HUDEP-2 (cell line): ENCODE measurements around the gene CHN2.

ENCODE experiments used
- DNase-seq, 76 experiments: peaks; one replicate each; lab custom pipeline; 2025; ENCODE audit not compliant: unreplicated experiment in 76 of 76; lab: John Stamatoyannopoulos, UW

CHN2 gene

GRCh38 chr7:29217113-29217512 is 22.5 kb downstream of the CHN2 start:
- DNase-seq = no peak

DNA sequence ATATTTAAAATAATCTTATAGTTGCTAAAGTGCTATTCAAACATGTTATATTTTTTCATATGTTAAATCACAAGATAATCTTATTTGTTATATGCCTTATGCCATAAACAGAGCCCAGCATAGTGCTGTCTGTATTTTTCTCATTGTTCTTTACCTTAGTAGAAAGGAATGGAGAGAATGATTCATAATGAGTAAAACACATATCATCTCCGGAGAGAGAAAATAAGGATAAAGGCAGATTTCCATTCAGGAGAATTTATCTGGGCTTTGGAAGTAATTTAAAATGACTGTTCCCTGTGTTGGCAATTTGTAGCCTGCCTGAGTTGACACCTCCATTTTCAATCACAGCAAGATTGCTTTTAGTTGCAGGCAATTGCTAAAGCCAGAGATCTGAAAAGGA is 30.2 kb downstream of the CHN2 start:
- no peak for DNase-seq

DNA sequence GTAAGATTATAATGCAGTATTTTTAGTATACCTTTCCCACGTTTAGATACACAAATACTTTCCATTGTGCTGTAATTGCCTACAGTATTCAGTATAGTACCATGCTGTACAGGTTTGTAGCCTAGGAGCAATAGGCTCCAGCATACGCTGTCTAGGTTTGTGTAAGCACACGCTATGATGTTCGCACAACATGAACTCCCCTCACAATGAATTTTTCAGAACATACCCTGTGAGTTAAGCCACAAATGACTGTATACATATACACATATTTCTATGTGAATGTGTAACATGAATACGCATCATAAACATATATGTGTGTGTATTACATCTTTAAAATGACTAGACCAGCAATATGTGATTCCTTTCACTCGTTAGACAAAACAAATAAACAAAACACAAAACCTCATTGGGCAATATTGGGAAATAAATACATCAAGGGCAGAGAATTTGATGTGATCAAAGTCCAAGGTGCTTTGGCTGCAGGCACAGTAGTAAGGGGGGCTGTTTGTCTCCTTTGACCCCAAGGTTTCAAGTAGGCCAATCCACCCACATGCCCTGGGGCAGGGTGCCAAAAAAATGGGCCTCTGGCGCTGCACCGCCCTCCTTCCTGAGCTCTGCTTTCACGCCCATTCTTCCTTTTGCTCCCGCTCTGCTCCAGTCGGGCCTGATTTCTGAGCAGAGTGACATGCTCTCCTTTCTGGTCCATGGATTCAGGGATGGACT is 33.9 kb downstream of the CHN2 start:
- DNase-seq = peak in 1 of 76 experiments; percentile 11

GRCh38 chr7:29229066-29229465 is 34.5 kb downstream of the CHN2 start:
- DNase-seq = no peak

DNA sequence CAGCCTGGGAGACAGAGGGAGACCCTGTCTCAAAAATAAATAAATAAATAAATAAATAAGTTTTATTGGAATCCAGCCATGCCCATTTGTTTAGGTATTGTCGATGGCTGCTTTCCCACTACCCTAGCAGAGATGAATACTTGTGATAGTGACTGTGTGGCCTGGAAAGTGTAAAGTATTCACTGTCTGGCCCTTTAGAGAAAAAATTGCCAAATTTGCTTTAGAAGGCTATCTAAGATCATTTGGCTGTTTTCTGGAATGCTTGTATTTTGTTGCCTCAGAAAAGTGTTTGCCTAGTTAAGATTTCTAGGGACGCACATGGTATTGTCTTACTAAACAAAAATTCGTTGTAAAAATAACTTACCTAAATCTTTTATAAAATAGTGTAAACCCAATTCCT is 35.4 kb downstream of the CHN2 start:
- no peak for DNase-seq

GRCh38 chr7:29230871-29231345 is 36.3 kb downstream of the CHN2 start:
- no peak for DNase-seq

DNA sequence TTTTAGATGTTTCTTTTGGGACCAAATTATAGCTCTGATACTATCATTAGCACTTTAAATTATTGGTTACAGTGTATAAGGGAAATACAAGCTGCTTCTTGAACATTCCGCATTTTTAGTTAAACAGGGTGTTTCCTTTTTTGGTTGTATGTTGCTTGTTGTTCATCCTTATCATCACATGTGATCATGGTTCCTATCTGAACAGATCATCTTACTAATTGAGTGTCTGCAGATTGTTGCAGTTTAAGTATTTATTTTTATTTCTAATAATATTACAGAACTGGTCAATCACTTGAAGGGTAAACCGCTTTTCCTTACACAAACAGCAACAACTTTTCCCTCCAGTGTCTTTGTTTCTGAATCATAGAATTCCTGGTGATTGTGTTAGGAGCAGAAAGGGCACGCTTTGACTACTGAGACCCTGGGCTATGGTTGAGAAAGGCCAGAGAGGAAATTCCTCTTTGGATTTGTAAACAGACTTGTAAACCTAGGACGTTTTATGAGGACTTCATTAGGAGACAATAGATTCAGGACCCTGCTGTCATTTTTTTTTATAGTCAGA is 37.2 kb downstream of the CHN2 start:
- no peak for DNase-seq

GRCh38 chr7:29234438-29234837 is 39.9 kb downstream of the CHN2 start:
- no peak for DNase-seq

DNA sequence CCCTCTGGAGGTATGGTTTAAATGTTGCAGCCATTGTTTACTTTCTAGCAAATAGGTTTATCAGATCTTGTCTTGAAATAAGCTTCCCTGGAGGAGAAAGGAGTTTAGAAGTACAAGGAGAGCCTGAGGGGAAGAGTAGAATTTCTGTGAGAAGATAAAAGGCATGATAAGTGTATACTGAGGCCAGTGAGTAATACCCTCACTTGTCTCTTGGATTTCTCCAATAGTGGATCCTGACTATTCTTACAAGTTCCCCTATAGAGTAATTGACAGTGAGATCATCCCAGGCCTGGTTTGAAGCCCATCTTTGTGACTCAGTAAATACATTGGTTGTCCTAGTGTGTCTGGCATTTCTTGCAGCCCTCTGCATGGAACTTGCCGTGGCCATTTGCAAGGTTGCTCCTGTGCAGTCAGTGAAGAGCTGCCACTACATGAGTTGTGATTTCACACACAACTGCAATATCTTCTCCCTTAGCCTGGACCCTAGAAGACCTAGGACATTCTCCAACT is 41.6 kb downstream of the CHN2 start:
- no peak for DNase-seq

- DNase-seq = no peak
Observed at GRCh38 chr7:29236649-29237048, 42.1 kb downstream of the CHN2 start.

DNA sequence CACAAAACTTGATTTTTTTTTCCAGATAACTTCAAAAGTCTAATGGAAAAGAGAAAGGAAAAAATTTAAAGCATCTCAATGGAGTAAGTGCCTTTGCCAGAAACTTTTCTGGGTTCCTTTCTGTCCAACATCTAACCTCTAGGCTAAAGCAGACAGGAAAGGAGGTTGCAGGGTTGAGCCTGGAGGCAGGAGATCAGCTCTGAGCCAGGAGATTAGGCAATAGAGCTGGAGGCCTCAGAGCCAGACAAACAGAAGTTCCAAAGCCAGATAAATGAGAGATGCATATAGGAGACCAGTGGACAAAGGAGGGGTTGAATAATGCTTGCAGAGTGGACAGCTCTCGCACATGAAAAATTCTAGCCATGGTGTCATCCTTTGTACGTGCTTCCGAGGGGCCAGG is 42.9 kb downstream of the CHN2 start:
- DNase-seq = no peak

DNA sequence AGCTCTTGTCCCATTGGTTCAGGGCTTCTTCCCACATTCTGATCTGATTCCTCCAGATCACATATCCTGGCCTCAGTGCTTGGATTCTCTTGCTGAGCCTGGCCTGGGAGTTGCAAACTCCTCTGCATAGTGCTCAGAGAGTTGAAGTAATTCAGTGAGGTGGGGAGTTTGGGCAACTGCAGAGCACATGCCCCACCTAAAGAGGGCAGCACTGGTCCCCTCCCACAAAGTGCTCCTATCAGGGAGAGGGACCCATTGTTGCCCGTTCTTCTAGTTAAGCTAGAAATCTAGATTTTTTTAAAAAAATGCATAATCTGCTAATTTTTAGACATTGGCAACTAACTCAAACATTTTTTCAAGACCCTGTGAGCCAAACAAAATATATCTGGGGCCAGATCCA is 45.1 kb downstream of the CHN2 start:
- peak in 20 of 76 experiments; percentile 1 to 44 (median 16) for DNase-seq

GRCh38 chr7:29242265-29242664 is 47.7 kb downstream of the CHN2 start:
- no peak for DNase-seq

- DNase-seq = no peak
Observed at GRCh38 chr7:29243910-29244655, 49.5 kb downstream of the CHN2 start.

GRCh38 chr7:29247224-29247962 is 52.8 kb downstream of the CHN2 start:
- no peak for DNase-seq

DNA sequence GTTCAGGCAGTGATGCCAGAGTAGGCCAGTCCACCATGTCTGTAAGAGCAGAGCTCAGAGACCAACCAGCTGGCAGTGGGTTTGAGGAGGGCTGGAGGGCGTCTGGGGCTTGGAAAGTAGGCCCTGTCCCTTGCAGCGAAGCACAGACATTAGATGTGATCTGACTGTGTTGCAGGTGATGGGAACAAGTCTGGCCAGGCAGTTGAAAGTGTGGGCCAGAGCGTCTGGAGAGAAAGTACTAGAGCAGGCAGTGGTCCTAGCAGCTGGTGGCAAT is 53.3 kb downstream of the CHN2 start:
- DNase-seq = no peak

- DNase-seq = no peak
Observed at GRCh38 chr7:29248713-29249382, 54.3 kb downstream of the CHN2 start.

DNA sequence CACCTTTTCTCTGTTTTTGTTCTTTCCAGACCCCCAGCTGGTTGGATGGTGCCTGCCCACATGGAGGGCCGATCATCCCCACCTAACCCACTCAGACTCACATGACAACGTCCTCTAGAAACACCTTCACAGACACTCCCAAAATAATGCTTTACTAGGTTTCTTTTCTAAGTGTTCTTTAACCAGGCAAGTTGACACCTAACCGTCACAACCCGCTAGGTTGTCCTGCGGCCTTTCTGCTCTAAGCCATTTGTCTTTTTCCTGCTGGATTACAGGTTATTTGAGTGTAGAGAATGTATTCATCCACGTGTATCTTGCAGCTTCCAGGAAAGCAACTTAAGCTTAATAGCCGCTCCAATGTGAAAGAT is 54.8 kb downstream of the CHN2 start:
- no peak for DNase-seq

GRCh38 chr7:29249860-29250259 is 55.3 kb downstream of the CHN2 start:
- DNase-seq = no peak

DNA sequence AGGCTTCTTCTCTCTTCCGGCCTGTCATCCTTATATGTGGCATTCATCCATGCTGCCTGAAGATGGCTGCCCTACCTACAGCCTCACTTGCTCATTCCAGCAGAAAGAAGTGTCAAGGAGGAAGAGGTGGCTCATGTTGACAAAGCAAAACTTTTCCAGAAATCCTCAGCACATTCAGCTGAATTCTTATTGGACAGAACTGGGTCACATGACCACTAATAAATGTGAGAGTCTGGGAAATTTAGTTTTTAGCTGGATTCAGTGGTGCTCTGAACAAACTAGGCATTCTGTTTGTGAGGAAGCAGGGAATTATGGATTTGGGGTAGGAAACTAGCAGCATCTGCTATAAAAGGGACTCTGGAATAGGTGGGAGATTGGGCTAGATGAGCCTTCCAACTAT is 58.6 kb downstream of the CHN2 start:
- DNase-seq = no peak

DNA sequence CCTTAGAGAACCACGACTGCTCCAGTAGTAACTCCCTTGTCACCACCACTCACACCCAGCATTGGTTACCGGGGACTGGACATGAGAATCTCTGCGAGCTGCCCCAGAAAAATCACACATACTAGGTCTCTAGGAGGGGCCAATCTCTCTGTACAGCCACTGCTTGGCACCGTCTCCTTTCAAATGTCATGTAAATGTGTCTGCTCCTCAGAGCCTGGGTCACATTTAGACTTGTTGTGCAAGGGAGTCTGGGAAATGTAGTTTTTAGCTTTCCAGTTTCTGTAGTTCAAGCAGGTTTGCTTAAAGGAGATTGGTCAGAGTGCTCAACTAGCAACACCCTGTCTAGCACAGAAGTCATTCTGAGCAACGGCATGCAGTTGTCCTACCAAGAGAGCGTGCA is 60.0 kb downstream of the CHN2 start:
- DNase-seq = no peak
